Gastroesophageal sphincter (tissue), 4 donors: ENCODE data around the gene SHANK1. TPM values are rescaled to one million over a fixed set of nuclear protein-coding genes. Genes with fewer than 3 reads are reported as not detected.

Source experiments
- ATAC-seq: fragments of 150-250 bp; one replicate; pipeline ENCODE4 v1.9.1; 2016; ENCODE audit warnings: mild to moderate bottlenecking, moderate library complexity
- H3K27ac ChIP-seq, 4 donors: fragments of 200-600 bp; sonication (generic) in 3 of 4; 1 replicate in 3 of 4; 2 replicates in 1 of 4; pipeline ENCODE4 v1.5.1; 2016 to 2019
- H3K27me3 ChIP-seq: fragments of 200-600 bp; sonication (generic); one replicate; pipeline ENCODE4 v1.5.1; 2019
- H3K36me3 ChIP-seq, 2 donors: fragments of 200-600 bp; sonication (generic); one replicate each; pipeline ENCODE4 v1.5.1; 2019; ENCODE audit warnings: control low read depth in 1 of 2
- H3K4me1 ChIP-seq, 3 donors: fragments of 200-600 bp; sonication (generic); 1 replicate in 2 of 3; 2 replicates in 1 of 3; pipeline ENCODE4 v1.5.1; 2016 to 2019; ENCODE audit warnings: control low read depth in 2 of 3
- H3K4me3 ChIP-seq, 2 donors: fragments of 200-600 bp; sonication (generic); one replicate each; pipeline ENCODE4 v1.5.1; 2019; ENCODE audit warnings: mild to moderate bottlenecking in 1 of 2, moderate library complexity in 1 of 2
- H3K9me3 ChIP-seq, 3 donors: fragments of 200-600 bp; sonication (generic); one replicate each; pipeline ENCODE4 v1.5.1; 2017 to 2019; ENCODE audit warnings: control low read depth in 2 of 3
- EP300 ChIP-seq: sonication (generic); formaldehyde crosslinking; IDR thresholded peaks from one replicate; pipeline ENCODE4 v1.6.1; 2017; ENCODE audit warnings: antibody characterized with exemption, mild to moderate bottlenecking
- POLR2A ChIP-seq, 2 donors: fragments of 450-650 bp; IDR thresholded peaks; one replicate each; pipeline ENCODE4 v1.6.1; 2017; ENCODE audit warnings: antibody characterized with exemption in 2 of 2, mild to moderate bottlenecking in 2 of 2, moderate library complexity in 1 of 2
- POLR2AphosphoS5 ChIP-seq: sonication (generic); formaldehyde crosslinking; IDR thresholded peaks from one replicate; pipeline ENCODE4 v1.6.1; 2017; ENCODE audit warnings: antibody characterized with exemption
- WGBS, 2 donors: methylation state at CpG; one replicate each; pipeline ENCODE4 v1.1.5; 2018; ENCODE audit warnings: low coverage in 1 of 2; 5-methylcytosine and 5-hydroxymethylcytosine counted together
- total RNA-seq, 4 donors: library from RNA; depleted of rRNA; stranded (reverse); fragments of >200 nt; gene quantifications; one replicate each; pipeline ENCODE4 v1.1.0, GENCODE V29; 2016
- TF ChIP-seq, protein P1 (sequence below), 4 experiments: fragments of 200-600 bp in 2 of 4; fragments of 450-650 bp in 2 of 4; sonication (generic) in 1 of 4; IDR thresholded peaks; one replicate each; pipeline ENCODE4 v1.5.1; 2017 to 2019; ENCODE audit warnings: antibody characterized with exemption in 4 of 4, mild to moderate bottlenecking in 2 of 4, moderate library complexity in 2 of 4

The SHANK1 gene
- total RNA-seq, 4 donors from 2014 or later = 0.15 to 0.40 (median 0.31) TPM; not detected in 1

- WGBS, 2 donors = 77 to 100% methylated on average over 2 to 3 of the region's 10 CpGs
- H3K4me3 ChIP-seq = no peak overlapping the region
- ATAC-seq = no peak
- TF ChIP-seq EP300 (no peak), POLR2AphosphoS5 (no peak), POLR2A (IDR thresholded peaks at IDR 0.05) (no peak)
- TF ChIP-seq, protein P1, sequence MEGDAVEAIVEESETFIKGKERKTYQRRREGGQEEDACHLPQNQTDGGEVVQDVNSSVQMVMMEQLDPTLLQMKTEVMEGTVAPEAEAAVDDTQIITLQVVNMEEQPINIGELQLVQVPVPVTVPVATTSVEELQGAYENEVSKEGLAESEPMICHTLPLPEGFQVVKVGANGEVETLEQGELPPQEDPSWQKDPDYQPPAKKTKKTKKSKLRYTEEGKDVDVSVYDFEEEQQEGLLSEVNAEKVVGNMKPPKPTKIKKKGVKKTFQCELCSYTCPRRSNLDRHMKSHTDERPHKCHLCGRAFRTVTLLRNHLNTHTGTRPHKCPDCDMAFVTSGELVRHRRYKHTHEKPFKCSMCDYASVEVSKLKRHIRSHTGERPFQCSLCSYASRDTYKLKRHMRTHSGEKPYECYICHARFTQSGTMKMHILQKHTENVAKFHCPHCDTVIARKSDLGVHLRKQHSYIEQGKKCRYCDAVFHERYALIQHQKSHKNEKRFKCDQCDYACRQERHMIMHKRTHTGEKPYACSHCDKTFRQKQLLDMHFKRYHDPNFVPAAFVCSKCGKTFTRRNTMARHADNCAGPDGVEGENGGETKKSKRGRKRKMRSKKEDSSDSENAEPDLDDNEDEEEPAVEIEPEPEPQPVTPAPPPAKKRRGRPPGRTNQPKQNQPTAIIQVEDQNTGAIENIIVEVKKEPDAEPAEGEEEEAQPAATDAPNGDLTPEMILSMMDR (IDR thresholded peaks at IDR 0.05) = no peak
- no peak overlapping the region for H3K27ac ChIP-seq
- no peaks in the 10 kb centered on the region for H3K9me3 ChIP-seq
- H3K27me3 ChIP-seq = peaks cover 99% of the 10 kb centered on the region
- H3K4me1 ChIP-seq = peaks cover 0 to 54% (median 29%) of the 10 kb centered on the region in 3 donors
- no peaks in the 10 kb centered on the region for H3K36me3 ChIP-seq
These were observed 2.0 kb upstream of the SHANK1 start for GRCh38 chr19:50721441-50722137.

GRCh38 chr19:50720921-50721381 is 1.3 kb upstream of the SHANK1 start:
- TF ChIP-seq POLR2AphosphoS5 (no peak), POLR2A (IDR thresholded peaks at IDR 0.05) (no peak), EP300 (no peak)
- TF ChIP-seq, protein P1 (IDR thresholded peaks at IDR 0.05) = no peak
- no peaks in the 10 kb centered on the region for H3K9me3 ChIP-seq
- ATAC-seq = no peak
- 60% methylated on average over 3 of the region's 8 CpGs; no CpG with 5 or more reads in 1 of the 2 donors for WGBS, 2 donors
- no peaks in the 10 kb centered on the region for H3K36me3 ChIP-seq
- H3K4me1 ChIP-seq = peaks cover 0 to 50% (median 27%) of the 10 kb centered on the region in 3 donors
- no peak overlapping the region for H3K4me3 ChIP-seq
- no peak overlapping the region for H3K27ac ChIP-seq
- H3K27me3 ChIP-seq = peaks cover 99% of the 10 kb centered on the region

GRCh38 chr19:50720181-50720920 is 749 bp upstream of the SHANK1 start:
- WGBS, 2 donors = 47 to 52% methylated on average over 4 to 18 of the region's 21 CpGs
- Histone ChIP-seq H3K9me3 (no peaks in the 10 kb centered on the region), H3K27ac (no peak overlapping the region), H3K4me1 (peaks cover 0 to 44% (median 21%) of the 10 kb centered on the region in 3 donors), H3K27me3 (peaks cover 99% of the 10 kb centered on the region), H3K4me3 (no peak overlapping the region), H3K36me3 (no peaks in the 10 kb centered on the region)
- no peak for ATAC-seq
- TF ChIP-seq POLR2A (IDR thresholded peaks at IDR 0.05) (no peak), POLR2AphosphoS5 (no peak), EP300 (no peak)
- TF ChIP-seq, protein P1 (IDR thresholded peaks at IDR 0.05) = no peak

DNA sequence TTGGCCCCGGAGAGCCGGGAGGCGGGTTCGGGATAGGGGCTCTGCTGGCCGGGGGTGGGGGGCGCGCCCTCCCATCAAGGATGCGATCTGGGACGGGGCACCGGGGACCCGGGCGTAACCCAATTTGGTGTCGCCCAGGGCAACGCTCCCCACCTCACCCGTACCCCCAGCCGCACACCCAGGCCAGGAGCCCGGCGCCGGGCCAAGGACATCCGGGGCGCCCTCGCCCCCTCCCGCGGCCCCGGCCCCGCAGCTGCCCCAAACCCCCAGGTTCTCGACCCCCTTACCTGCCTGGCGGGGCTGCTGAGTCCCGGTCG is 525 bp downstream of the SHANK1 start:
- H3K9me3 ChIP-seq = no peaks in the 10 kb centered on the region
- H3K27me3 ChIP-seq = peaks cover 98% of the 10 kb centered on the region
- ATAC-seq = no peak
- H3K27ac ChIP-seq = no peak overlapping the region
- H3K36me3 ChIP-seq = no peaks in the 10 kb centered on the region
- TF ChIP-seq POLR2AphosphoS5 (no peak), EP300 (no peak), POLR2A (IDR thresholded peaks at IDR 0.05) (no peak)
- TF ChIP-seq, protein P1 (IDR thresholded peaks at IDR 0.05) = no peak
- peak overlapping the region in 1 of 2 donors; percentile 47 for H3K4me3 ChIP-seq
- WGBS, 2 donors = no CpG with 5 or more reads among the region's 30 CpGs
- H3K4me1 ChIP-seq = peaks cover 0 to 31% (median 16%) of the 10 kb centered on the region in 3 donors
